AG09319 (cell line): Measurements from ENCODE around the gene CDRT15.
"Not testable (repeated sequence)": the region's sequence is repeated elsewhere in the genome, so short reads cannot be mapped to it uniquely, and the experiment has no call there.

Experiments
- DNase-seq: peaks from one replicate; pipeline ENCODE4 v3.0.0-alpha.2; 2010; ENCODE audit warnings: low read depth; ENCODE audit errors: extremely low read depth
- TF ChIP-seq, protein P1 (sequence below): IDR thresholded peaks from 2 replicates; pipeline ENCODE4 v1.5.1; 2011; ENCODE audit warnings: low read depth, mild to moderate bottlenecking, inconsistent platforms, low read length, moderate library complexity

CDRT15 gene

GRCh38 chr17:14196377-14196997 is 40.2 kb downstream of the CDRT15 start:
- DNase-seq = no peak
- TF ChIP-seq, protein P1, sequence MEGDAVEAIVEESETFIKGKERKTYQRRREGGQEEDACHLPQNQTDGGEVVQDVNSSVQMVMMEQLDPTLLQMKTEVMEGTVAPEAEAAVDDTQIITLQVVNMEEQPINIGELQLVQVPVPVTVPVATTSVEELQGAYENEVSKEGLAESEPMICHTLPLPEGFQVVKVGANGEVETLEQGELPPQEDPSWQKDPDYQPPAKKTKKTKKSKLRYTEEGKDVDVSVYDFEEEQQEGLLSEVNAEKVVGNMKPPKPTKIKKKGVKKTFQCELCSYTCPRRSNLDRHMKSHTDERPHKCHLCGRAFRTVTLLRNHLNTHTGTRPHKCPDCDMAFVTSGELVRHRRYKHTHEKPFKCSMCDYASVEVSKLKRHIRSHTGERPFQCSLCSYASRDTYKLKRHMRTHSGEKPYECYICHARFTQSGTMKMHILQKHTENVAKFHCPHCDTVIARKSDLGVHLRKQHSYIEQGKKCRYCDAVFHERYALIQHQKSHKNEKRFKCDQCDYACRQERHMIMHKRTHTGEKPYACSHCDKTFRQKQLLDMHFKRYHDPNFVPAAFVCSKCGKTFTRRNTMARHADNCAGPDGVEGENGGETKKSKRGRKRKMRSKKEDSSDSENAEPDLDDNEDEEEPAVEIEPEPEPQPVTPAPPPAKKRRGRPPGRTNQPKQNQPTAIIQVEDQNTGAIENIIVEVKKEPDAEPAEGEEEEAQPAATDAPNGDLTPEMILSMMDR = no peak

GRCh38 chr17:14192636-14193344 is 43.9 kb downstream of the CDRT15 start:
- DNase-seq = not testable (repeated sequence)

GRCh38 chr17:14192039-14192438 is 44.6 kb downstream of the CDRT15 start:
- DNase-seq = not testable (repeated sequence)

GRCh38 chr17:14191469-14191868 is 45.2 kb downstream of the CDRT15 start:
- DNase-seq = not testable (repeated sequence)

DNA sequence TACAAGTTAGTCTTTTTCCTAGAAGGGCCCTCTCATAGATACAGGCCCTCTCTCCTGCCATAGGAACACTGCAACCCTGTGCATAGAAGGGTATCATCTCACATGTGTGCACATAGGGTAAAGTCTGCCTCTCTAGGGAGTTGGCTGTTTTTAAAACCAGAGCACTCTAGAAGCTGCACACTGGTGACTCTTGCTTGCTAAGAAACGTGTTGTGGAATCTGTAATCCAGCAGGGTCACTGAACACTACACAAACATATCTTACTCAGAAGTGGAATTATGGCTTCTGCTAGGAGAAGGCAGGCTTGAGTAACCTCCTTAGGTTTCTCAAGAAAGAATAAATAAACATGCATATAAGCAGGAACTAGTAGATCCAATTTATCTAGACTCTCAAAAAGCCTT is 45.9 kb downstream of the CDRT15 start:
- not testable (repeated sequence) for DNase-seq

DNA sequence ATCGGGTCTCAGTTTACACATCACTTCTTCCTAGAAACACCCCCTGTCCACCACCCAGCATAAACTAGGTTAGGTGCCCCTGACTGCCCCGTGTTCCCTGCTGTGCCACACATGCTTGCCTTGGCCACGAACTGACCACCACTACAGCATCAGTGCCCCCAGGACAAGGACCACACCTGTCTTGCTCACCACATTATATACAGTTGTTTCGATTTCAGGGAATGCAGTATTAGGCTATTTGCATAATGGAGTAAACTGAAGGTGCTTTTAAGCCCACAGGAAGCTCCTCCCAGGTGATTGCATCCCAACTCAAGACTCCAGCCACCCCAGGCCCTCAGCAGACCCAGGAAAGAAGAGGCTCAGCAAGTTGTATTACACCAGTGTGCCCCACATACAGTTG is 50.2 kb downstream of the CDRT15 start:
- not testable (repeated sequence) for DNase-seq
